Measurements from ENCODE around the gene EXT2. TPM values are rescaled to one million over a fixed set of nuclear protein-coding genes. Genes with fewer than 3 reads are reported as not detected.

The EXT2 gene
- polyA plus RNA-seq, 1 of the 3 experiments (the other 2 are of a cell fraction), result 92.9 TPM

- Histone ChIP-seq H2AFZ (ENCODE audit: low read depth) (no peak overlapping the region), H3K36me3 (replicated peaks in 1 of 2; ENCODE audit: control insufficient read depth in 1 of 2, insufficient read depth in 2 of 2, low read length in 1 of 2) (peaks cover 12 to 22% of the 10 kb centered on the region in 2 experiments), H3K79me2 (ENCODE audit: insufficient read depth) (no peaks in the 10 kb centered on the region), H3K9me2 (no peaks in the 10 kb centered on the region), H3K9ac (no peak overlapping the region), H3K4me2 (no peak overlapping the region), H4K20me1 (ENCODE audit: insufficient read depth) (peaks cover 4% of the 10 kb centered on the region; the same call in 1 of the 2 replicates), H3F3A (replicated peaks; ENCODE audit: insufficient read depth) (no peaks in the 10 kb centered on the region), H3K4me1 (ENCODE audit: control insufficient read depth in 1 of 2, insufficient read depth in 2 of 2, low read depth in 1 of 2, low read length in 1 of 2) (peaks cover 8 to 34% of the 10 kb centered on the region in 2 experiments; a peak in 2 of 4 replicates), H3K4me3 (ENCODE audit: low read depth in 2 of 2, low read length in 1 of 2) (no peak overlapping the region), H3K27me3 (ENCODE audit: insufficient read depth) (no peaks in the 10 kb centered on the region), H3K27ac (ENCODE audit: low read depth in 2 of 2, low read length in 1 of 2) (no peak overlapping the region), H3K9me3 (no peaks in the 10 kb centered on the region)
- WGBS (ENCODE audit: low lambda C conversion rate), result 92% methylated on average over 3 of the region's 3 CpGs
- ChIA-PET POLR2A (no interaction called here), CTCF (interaction anchor here (1.2 to 3.2 kb wide), 6 partner anchors 26 to 334 kb away, joined by 3 to 20 read pairs (median 7); partner anchors contain the start of gene EXT2)
- TF ChIP-seq MEF2A (IDR thresholded peaks at IDR 0.05; ENCODE audit: borderline replicate concordance, low read depth) (no peak), EP300 (IDR thresholded peaks at IDR 0.05; ENCODE audit: borderline replicate concordance in 1 of 2, low read depth in 1 of 2, low read length in 1 of 2) (no peak), SIN3A (IDR thresholded peaks at IDR 0.05; ENCODE audit: borderline replicate concordance, low read depth, low read length) (no peak), YY1 (IDR thresholded peaks at IDR 0.05; ENCODE audit: low read depth) (no peak)
- DNase-seq, result no peak
Measured at GRCh38 chr11:44136176-44136945, 40.9 kb downstream of the EXT2 start.

GRCh38 chr11:44137057-44137456 is 41.6 kb downstream of the EXT2 start:
- Histone ChIP-seq H3K4me2 (no peak overlapping the region), H3K4me1 (ENCODE audit: control insufficient read depth in 1 of 2, insufficient read depth in 2 of 2, low read depth in 1 of 2, low read length in 1 of 2) (peaks cover 8 to 34% of the 10 kb centered on the region in 2 experiments; a peak in 2 of 4 replicates), H3K27me3 (ENCODE audit: insufficient read depth) (no peaks in the 10 kb centered on the region), H3K79me2 (ENCODE audit: insufficient read depth) (no peaks in the 10 kb centered on the region), H3K9ac (no peak overlapping the region), H2AFZ (ENCODE audit: low read depth) (no peak overlapping the region), H3F3A (replicated peaks; ENCODE audit: insufficient read depth) (no peaks in the 10 kb centered on the region), H3K4me3 (ENCODE audit: low read depth in 2 of 2, low read length in 1 of 2) (no peak overlapping the region), H3K9me3 (no peaks in the 10 kb centered on the region), H3K27ac (ENCODE audit: low read depth in 2 of 2, low read length in 1 of 2) (no peak overlapping the region), H3K9me2 (no peaks in the 10 kb centered on the region), H4K20me1 (ENCODE audit: insufficient read depth) (peaks cover 4% of the 10 kb centered on the region; the same call in 1 of the 2 replicates), H3K36me3 (replicated peaks in 1 of 2; ENCODE audit: control insufficient read depth in 1 of 2, insufficient read depth in 2 of 2, low read length in 1 of 2) (peaks cover 12 to 25% of the 10 kb centered on the region in 2 experiments)
- WGBS (ENCODE audit: low lambda C conversion rate), result 89% methylated on average over 1 of the region's 1 CpG
- POLR2A ChIA-PET, result no interaction called here
- DNase-seq, result no peak
- CTCF ChIA-PET, result interaction anchor here (2.3 to 3.2 kb wide), 3 partner anchors 27 to 149 kb away, joined by 11 to 20 read pairs (median 19); partner anchors contain the start of gene EXT2
- no peak for TF ChIP-seq IRF3 (IDR thresholded peaks at IDR 0.05; ENCODE audit: low read depth, low read length)
- TF ChIP-seq TEAD4 (IDR thresholded peaks at IDR 0.05; ENCODE audit: borderline replicate concordance, insufficient read depth), result no peak
- no peak for TF ChIP-seq GABPA (IDR thresholded peaks at IDR 0.05; ENCODE audit: low read depth)
- TF ChIP-seq EP300 (IDR thresholded peaks at IDR 0.05; ENCODE audit: borderline replicate concordance in 1 of 2, low read depth in 1 of 2, low read length in 1 of 2), result no peak
- no peak for TF ChIP-seq USF2 (IDR thresholded peaks at IDR 0.05; ENCODE audit: borderline replicate concordance, low read depth, low read length)
- no peak for TF ChIP-seq GATA2 (CRISPR knock-in tag; IDR thresholded peaks at IDR 0.05)
- TF ChIP-seq NRF1 (IDR thresholded peaks at IDR 0.05; ENCODE audit: low read depth, low read length), result no peak
- TF ChIP-seq ZBTB33 (IDR thresholded peaks at IDR 0.05; ENCODE audit: borderline replicate concordance, low read depth), result no peak
- TF ChIP-seq MEF2A (IDR thresholded peaks at IDR 0.05; ENCODE audit: borderline replicate concordance, low read depth), result no peak
- TF ChIP-seq POLR2AphosphoS5 (IDR thresholded peaks at IDR 0.05; ENCODE audit: low read depth, low read length), result no peak
- TF ChIP-seq MXI1 (IDR thresholded peaks at IDR 0.05; ENCODE audit: low read depth, low read length), result no peak
- TF ChIP-seq NFIC (IDR thresholded peaks at IDR 0.05; ENCODE audit: borderline replicate concordance), result no peak
- no peak for TF ChIP-seq PBX3 (IDR thresholded peaks at IDR 0.05)
- TF ChIP-seq RAD21 (IDR thresholded peaks at IDR 0.05; ENCODE audit: low read length), result no peak
- TF ChIP-seq RXRA (IDR thresholded peaks at IDR 0.05; ENCODE audit: borderline replicate concordance, low read depth), result no peak
- TF ChIP-seq FOSL2 (IDR thresholded peaks at IDR 0.05; ENCODE audit: borderline replicate concordance, low read depth), result no peak
